PC-3 (cell line): ENCODE results near the gene C5. TPM values are rescaled to one million over a fixed set of nuclear protein-coding genes. Genes with fewer than 3 reads are reported as not detected.

Experiments
- ATAC-seq: fragments of 200-7000 bp; cut with Tn5 transposase; 2 replicates; pipeline ENCODE4 v1.9.1; 2020; ENCODE audit warnings: mild to moderate bottlenecking, moderate library complexity
- BruUV-seq: library from RNA; stranded (reverse); fragments of 400-500 nt; replicated peaks from 2 replicates; lab custom pipeline; 2021; lab: Mats Ljungman, UMichigan
- CTCF ChIA-PET: fragments of 300-600 bp; sonication (Branson Sonifier 250); formaldehyde crosslinking; loops from one replicate; lab custom pipeline; 2022; ENCODE audit warnings: antibody characterized with exemption; lab: Charles Lee
- POLR2A ChIA-PET: fragments of 300-600 bp; sonication (Branson Sonifier 250); formaldehyde crosslinking; loops from one replicate; lab custom pipeline; 2022; ENCODE audit warnings: antibody characterized with exemption; ENCODE audit not compliant: unreplicated experiment; lab: Charles Lee
- DNase-seq: peaks from one replicate; pipeline ENCODE4 v3.0.0-alpha.2; 2015
- H2AFZ ChIP-seq: fragments of 300-600 bp; sonication (generic); 2 replicates; pipeline ENCODE4 v1.6.0; 2016; ENCODE audit warnings: antibody characterized with exemption, low read length
- H3F3A ChIP-seq: fragments of 300-600 bp; sonication (generic); one replicate; pipeline ENCODE4 v1.6.0; 2017; ENCODE audit warnings: antibody characterized with exemption, low read length, control low read depth, mild to moderate bottlenecking; ENCODE audit not compliant: unreplicated experiment
- H3K27ac ChIP-seq: fragments of 300-600 bp; sonication (generic); 2 replicates; pipeline ENCODE4 v1.5.1; 2016; ENCODE audit warnings: mild to moderate bottlenecking, low read length
- H3K27me3 ChIP-seq: fragments of 300-600 bp; sonication (generic); 2 replicates; pipeline ENCODE4 v1.6.1; 2016; ENCODE audit warnings: low read length, mixed read lengths
- H3K36me3 ChIP-seq: fragments of 300-600 bp; sonication (generic); 2 replicates; pipeline ENCODE4 v1.6.1; 2016; ENCODE audit warnings: low read depth, mixed run types, low read length, mixed read lengths
- H3K4me1 ChIP-seq: fragments of 300-600 bp; sonication (generic); 2 replicates; pipeline ENCODE4 v1.5.1; 2016; ENCODE audit warnings: low read length; ENCODE audit not compliant: insufficient read depth
- H3K4me2 ChIP-seq: fragments of 300-600 bp; sonication (generic); 2 replicates; pipeline ENCODE4 v1.6.0; 2016; ENCODE audit warnings: low read length
- H3K4me3 ChIP-seq: fragments of 300-600 bp; sonication (generic); 2 replicates; pipeline ENCODE4 v1.5.1; 2016; ENCODE audit warnings: mild to moderate bottlenecking, low read length, mixed read lengths
- H3K79me2 ChIP-seq: fragments of 300-600 bp; sonication (generic); 2 replicates; pipeline ENCODE4 v1.6.1; 2017; ENCODE audit warnings: low read length, mixed read lengths
- H3K9ac ChIP-seq: fragments of 300-600 bp; sonication (generic); 2 replicates; pipeline ENCODE4 v1.6.0; 2016; ENCODE audit warnings: mild to moderate bottlenecking, low read length
- H3K9me2 ChIP-seq: fragments of 300-600 bp; sonication (generic); replicated peaks from 2 replicates; pipeline ENCODE4 v1.6.1; 2016; ENCODE audit warnings: mixed run types, low read length, mixed read lengths
- H3K9me3 ChIP-seq: fragments of 300-600 bp; sonication (generic); 2 replicates; pipeline ENCODE4 v1.6.1; 2016; ENCODE audit warnings: low read length, mixed read lengths
- H4K20me1 ChIP-seq: fragments of 300-600 bp; sonication (generic); 2 replicates; pipeline ENCODE4 v1.6.1; 2016; ENCODE audit warnings: low read length, mixed read lengths
- EZH2 ChIP-seq: fragments of 300-600 bp; sonication (generic); IDR thresholded peaks from one replicate; pipeline ENCODE4 v1.6.1; 2017; ENCODE audit warnings: antibody characterized with exemption, mild to moderate bottlenecking, low read length; ENCODE audit not compliant: unreplicated experiment
- EZH2phosphoT487 ChIP-seq: fragments of 300-600 bp; sonication (generic); IDR thresholded peaks from 2 replicates; pipeline ENCODE4 v1.6.1; 2018; ENCODE audit warnings: mild to moderate bottlenecking, antibody characterized with exemption, low read length, borderline replicate concordance
- intact Hi-C: fragments of 100-400 bp; cut with micrococcal nuclease; formaldehyde crosslinking; loops from 2 replicates; pipeline ENCODE4 v1.9.0; 2023
- total RNA-seq: library from RNA; depleted of rRNA; stranded (reverse); fragments of >200 nt; gene quantifications from 2 replicates; pipeline ENCODE4 v1.2.3, GENCODE V29; 2014
- TF ChIP-seq, protein P1 (sequence below): fragments of 300-600 bp; sonication (generic); conservative IDR thresholded peaks from 2 replicates; pipeline ENCODE4 v1.5.1; 2017; ENCODE audit warnings: antibody characterized with exemption, low read depth, mild to moderate bottlenecking, low read length

Gene C5
- total RNA-seq, 1 experiment from 2014 or later, result 2.9 TPM

DNA sequence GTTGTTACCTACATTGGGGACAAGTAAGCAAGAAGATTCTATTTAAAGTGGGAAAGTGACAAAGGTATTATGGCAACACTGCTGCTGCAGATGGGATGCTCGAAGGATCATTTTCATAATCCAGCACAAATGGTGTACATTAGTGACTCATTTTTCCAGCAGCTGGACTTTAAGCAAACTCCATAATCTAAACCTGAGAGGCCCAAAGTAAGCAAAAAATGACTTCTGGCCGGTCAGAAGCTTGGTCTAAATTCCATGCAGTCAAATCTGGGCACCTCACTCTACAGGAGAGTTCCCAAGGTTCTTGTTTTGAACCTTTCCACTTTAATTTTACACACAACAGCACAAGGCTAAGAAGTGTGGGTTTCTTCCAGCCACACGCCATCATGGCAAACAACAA lies 79.8 kb downstream of the C5 start:
- H3K79me2 ChIP-seq, result no peaks in the 10 kb centered on the region
- no peaks in the 10 kb centered on the region for H3K36me3 ChIP-seq
- intact Hi-C loops, result no loop called here
- H3K9ac ChIP-seq, result no peak overlapping the region
- no peak for DNase-seq
- BruUV-seq, result no TSS peak
- no peaks in the 10 kb centered on the region for H3K27me3 ChIP-seq
- no peak for ATAC-seq
- H3K9me2 ChIP-seq, result no peaks in the 10 kb centered on the region
- TF ChIP-seq EZH2 (no peak), EZH2phosphoT487 (no peak)
- TF ChIP-seq, protein P1, sequence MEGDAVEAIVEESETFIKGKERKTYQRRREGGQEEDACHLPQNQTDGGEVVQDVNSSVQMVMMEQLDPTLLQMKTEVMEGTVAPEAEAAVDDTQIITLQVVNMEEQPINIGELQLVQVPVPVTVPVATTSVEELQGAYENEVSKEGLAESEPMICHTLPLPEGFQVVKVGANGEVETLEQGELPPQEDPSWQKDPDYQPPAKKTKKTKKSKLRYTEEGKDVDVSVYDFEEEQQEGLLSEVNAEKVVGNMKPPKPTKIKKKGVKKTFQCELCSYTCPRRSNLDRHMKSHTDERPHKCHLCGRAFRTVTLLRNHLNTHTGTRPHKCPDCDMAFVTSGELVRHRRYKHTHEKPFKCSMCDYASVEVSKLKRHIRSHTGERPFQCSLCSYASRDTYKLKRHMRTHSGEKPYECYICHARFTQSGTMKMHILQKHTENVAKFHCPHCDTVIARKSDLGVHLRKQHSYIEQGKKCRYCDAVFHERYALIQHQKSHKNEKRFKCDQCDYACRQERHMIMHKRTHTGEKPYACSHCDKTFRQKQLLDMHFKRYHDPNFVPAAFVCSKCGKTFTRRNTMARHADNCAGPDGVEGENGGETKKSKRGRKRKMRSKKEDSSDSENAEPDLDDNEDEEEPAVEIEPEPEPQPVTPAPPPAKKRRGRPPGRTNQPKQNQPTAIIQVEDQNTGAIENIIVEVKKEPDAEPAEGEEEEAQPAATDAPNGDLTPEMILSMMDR, result no peak
- no peak overlapping the region for H3K4me2 ChIP-seq
- H3F3A ChIP-seq, result no peaks in the 10 kb centered on the region
- POLR2A ChIA-PET, result no interaction called here
- peaks cover 8% of the 10 kb centered on the region for H3K4me1 ChIP-seq
- H3K4me3 ChIP-seq, result no peak overlapping the region
- H4K20me1 ChIP-seq, result no peaks in the 10 kb centered on the region
- H2AFZ ChIP-seq, result no peak overlapping the region
- no peak overlapping the region for H3K27ac ChIP-seq
- CTCF ChIA-PET, result no interaction called here
- H3K9me3 ChIP-seq, result no peaks in the 10 kb centered on the region

DNA sequence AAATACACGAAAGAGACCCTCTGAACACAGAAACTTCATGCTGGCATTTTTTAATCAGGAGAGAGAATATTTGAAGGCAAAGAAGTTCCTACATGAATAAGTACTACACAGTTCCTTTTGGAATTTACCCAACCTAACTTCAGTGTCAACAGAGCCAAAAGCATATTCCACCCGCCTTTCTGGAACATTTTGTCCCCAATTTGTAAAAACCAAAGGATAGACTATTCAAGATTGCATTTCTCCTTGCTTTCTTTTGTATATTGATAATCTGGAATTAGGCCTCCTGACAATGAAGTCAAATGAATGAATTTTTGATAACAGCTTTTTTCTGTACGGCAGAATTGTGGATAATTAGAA lies 84.1 kb downstream of the C5 start:
- ATAC-seq, result no peak
- CTCF ChIA-PET, result no interaction called here
- POLR2A ChIA-PET, result no interaction called here

DNA sequence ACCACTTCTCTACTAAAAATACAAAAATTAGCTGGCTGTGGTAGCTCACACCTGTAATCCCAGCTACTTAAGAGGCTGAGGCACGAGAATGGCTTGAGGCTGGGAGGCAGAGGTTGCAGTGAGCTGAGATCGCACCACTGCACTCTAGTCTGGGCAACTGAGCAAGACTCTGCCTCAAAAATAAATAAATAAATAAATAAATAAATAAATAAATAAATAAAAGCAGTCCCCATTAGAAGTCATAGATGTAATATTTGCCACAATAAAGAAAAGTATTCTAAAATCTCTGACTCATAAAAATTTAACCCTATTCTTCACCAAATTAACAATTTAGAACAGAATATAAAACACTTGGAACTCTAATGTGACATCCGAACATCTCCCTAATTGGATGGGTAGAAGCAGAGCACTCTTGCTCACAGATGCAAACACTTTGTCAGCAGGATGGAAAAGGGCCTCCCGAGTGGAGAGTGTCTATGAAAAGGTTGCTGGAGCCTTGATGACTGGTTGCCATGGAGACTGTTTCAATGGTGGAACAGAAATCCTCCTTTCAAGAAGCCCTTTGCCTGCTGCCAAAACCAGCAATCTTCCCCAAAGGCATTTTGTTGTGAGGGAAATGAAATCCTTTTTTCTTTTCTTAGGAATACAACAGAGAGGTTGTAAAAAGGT lies 84.6 kb downstream of the C5 start:
- Histone ChIP-seq H3K4me3 (no peak overlapping the region), H3K9me3 (no peaks in the 10 kb centered on the region), H2AFZ (no peak overlapping the region), H3K4me2 (no peak overlapping the region), H3K79me2 (no peaks in the 10 kb centered on the region), H3K27me3 (no peaks in the 10 kb centered on the region), H3K36me3 (no peaks in the 10 kb centered on the region), H3K9ac (no peak overlapping the region), H3K27ac (no peak overlapping the region), H3K9me2 (no peaks in the 10 kb centered on the region), H3F3A (no peaks in the 10 kb centered on the region), H3K4me1 (no peaks in the 10 kb centered on the region), H4K20me1 (no peaks in the 10 kb centered on the region)
- BruUV-seq, result no TSS peak
- ChIA-PET POLR2A (no interaction called here), CTCF (no interaction called here)
- ATAC-seq (no peak), DNase-seq (no peak)
- TF ChIP-seq EZH2phosphoT487 (no peak), EZH2 (no peak)
- TF ChIP-seq, protein P1, result no peak
- intact Hi-C loops, result no loop called here

More for the DNA sequence above, 84.1 kb downstream of the C5 start:
- Histone ChIP-seq H3K27me3 (no peaks in the 10 kb centered on the region), H3K9ac (no peak overlapping the region), H3K9me3 (no peaks in the 10 kb centered on the region), H2AFZ (no peak overlapping the region), H3K4me2 (no peak overlapping the region), H3K27ac (no peak overlapping the region), H3K4me3 (no peak overlapping the region), H3F3A (no peaks in the 10 kb centered on the region), H3K9me2 (no peaks in the 10 kb centered on the region), H4K20me1 (no peaks in the 10 kb centered on the region), H3K79me2 (no peaks in the 10 kb centered on the region), H3K36me3 (no peaks in the 10 kb centered on the region), H3K4me1 (no peaks in the 10 kb centered on the region)
- intact Hi-C loops, result no loop called here
- TF ChIP-seq EZH2phosphoT487 (no peak), EZH2 (no peak)
- no peak for DNase-seq
- no TSS peak for BruUV-seq
